ENCODE measurements around the gene AKNAD1. TPM values are rescaled to one million over a fixed set of nuclear protein-coding genes. Genes with fewer than 3 reads are reported as not detected.

AKNAD1 gene
- total RNA-seq, 1 experiment from 2014 or later: 0.07 TPM

- H3K36me3 ChIP-seq (ENCODE audit: low read depth, low read length): no peaks in the 10 kb centered on the region
- no peaks in the 10 kb centered on the region for H3K79me2 ChIP-seq (ENCODE audit: low read length)
- BruUV-seq (replicated peaks): no TSS peak
- ATAC-seq (0 out of 2 replicates have a peak, but pooled peaks have one; percentile 4), DNase-seq (peak; percentile 49)
- intact Hi-C loops (cut with micrococcal nuclease): loop anchor here (5.0 kb wide), 1 partner anchor 283 kb away; the partner anchor contains the start of gene ELAPOR1
- ChIA-PET POLR2A (ENCODE audit: unreplicated experiment) (interaction anchor here (0.6 kb wide), 1 partner anchor 330 kb away, joined by 3 read pairs; no protein-coding TSS in a partner anchor), CTCF (interaction anchor here (0.6 to 0.8 kb wide), 2 partner anchors 137 to 282 kb away, joined by 3 read pairs; no protein-coding TSS in a partner anchor)
- peaks cover 42% of the 10 kb centered on the region for H3K4me1 ChIP-seq (ENCODE audit: insufficient read depth, low read length)
- peak overlapping the region; percentile 93 for H3K27ac ChIP-seq (ENCODE audit: low read length)
- H3K4me3 ChIP-seq (ENCODE audit: low read length): no peak overlapping the region
- no peak for TF ChIP-seq CTCF (conservative IDR thresholded peaks at IDR 0.05; ENCODE audit: low read depth, low read length)
- no peak for TF ChIP-seq EZH2 (IDR thresholded peaks at IDR 0.05; ENCODE audit: low read length, unreplicated experiment)
- no peak for TF ChIP-seq EZH2phosphoT487 (IDR thresholded peaks at IDR 0.05; ENCODE audit: borderline replicate concordance, low read length)
- no peak overlapping the region for H2AFZ ChIP-seq (ENCODE audit: low read length)
- H4K20me1 ChIP-seq (ENCODE audit: low read length): no peaks in the 10 kb centered on the region
- H3F3A ChIP-seq (ENCODE audit: low read length, unreplicated experiment): no peaks in the 10 kb centered on the region
- peak overlapping the region; percentile 47 for H3K9ac ChIP-seq (ENCODE audit: low read length)
- H3K27me3 ChIP-seq (ENCODE audit: low read length): no peaks in the 10 kb centered on the region
- no peaks in the 10 kb centered on the region for H3K9me2 ChIP-seq (replicated peaks; ENCODE audit: low read length)
- H3K9me3 ChIP-seq (ENCODE audit: low read length): no peaks in the 10 kb centered on the region
- H3K4me2 ChIP-seq (ENCODE audit: low read length): peak overlapping the region; percentile 76
These were observed 27.4 kb downstream of the AKNAD1 start for GRCh38 chr1:108829498-108829916.

GRCh38 chr1:108828074-108828961 lies 28.6 kb downstream of the AKNAD1 start:
- TF ChIP-seq EZH2 (IDR thresholded peaks at IDR 0.05; ENCODE audit: low read length, unreplicated experiment): no peak
- peak; percentile 89 for TF ChIP-seq CTCF (conservative IDR thresholded peaks at IDR 0.05; ENCODE audit: low read depth, low read length)
- ATAC-seq (peak; percentile 35), DNase-seq (peak; percentile 89)
- H3K4me2 ChIP-seq (ENCODE audit: low read length): peak overlapping the region; percentile 39
- peak overlapping the region; percentile 37 for H3K9ac ChIP-seq (ENCODE audit: low read length)
- H3K27me3 ChIP-seq (ENCODE audit: low read length): no peaks in the 10 kb centered on the region
- H3K9me3 ChIP-seq (ENCODE audit: low read length): no peaks in the 10 kb centered on the region
- CTCF ChIA-PET: interaction anchor here (0.6 to 1.1 kb wide), 4 partner anchors 12 to 136 kb away, joined by 3 to 7 read pairs (median 4); partner anchors contain the start of gene PRPF38B
- H3K4me1 ChIP-seq (ENCODE audit: insufficient read depth, low read length): peaks cover 42% of the 10 kb centered on the region
- H3K79me2 ChIP-seq (ENCODE audit: low read length): no peaks in the 10 kb centered on the region
- H4K20me1 ChIP-seq (ENCODE audit: low read length): no peaks in the 10 kb centered on the region
- peak overlapping the region; percentile 93 for H3K27ac ChIP-seq (ENCODE audit: low read length)
- H2AFZ ChIP-seq (ENCODE audit: low read length): peak overlapping the region; percentile 62
- no peaks in the 10 kb centered on the region for H3K9me2 ChIP-seq (replicated peaks; ENCODE audit: low read length)
- BruUV-seq (replicated peaks): no TSS peak
- H3F3A ChIP-seq (ENCODE audit: low read length, unreplicated experiment): no peaks in the 10 kb centered on the region
- H3K4me3 ChIP-seq (ENCODE audit: low read length): no peak overlapping the region
- POLR2A ChIA-PET (ENCODE audit: unreplicated experiment): interaction anchor here (0.6 kb wide), 1 partner anchor 272 kb away, joined by 10 read pairs; no protein-coding TSS in a partner anchor
- intact Hi-C loops (cut with micrococcal nuclease): loop anchor here (1.0 to 5.0 kb wide), 3 partner anchors 50 to 284 kb away; partner anchors contain the start of gene ELAPOR1
- H3K36me3 ChIP-seq (ENCODE audit: low read depth, low read length): no peaks in the 10 kb centered on the region

Data from PC-3 (cell line).